HG03521 (cell line): ENCODE results near the gene NHLRC3.
A peak's percentile ranks its signal among the peaks of the same experiment; 100 is the strongest.
"Not testable (repeated sequence)": the region's sequence is repeated elsewhere in the genome, so short reads cannot be mapped to it uniquely, and the experiment has no call there.

Source experiments
- ATAC-seq: cut with Tn5 transposase; IDR thresholded peaks from one replicate; pipeline ENCODE4 v1.9.1; 2021; ENCODE audit warnings: mild to moderate bottlenecking, moderate library complexity; ENCODE audit not compliant: unreplicated experiment

The NHLRC3 gene, protein sequence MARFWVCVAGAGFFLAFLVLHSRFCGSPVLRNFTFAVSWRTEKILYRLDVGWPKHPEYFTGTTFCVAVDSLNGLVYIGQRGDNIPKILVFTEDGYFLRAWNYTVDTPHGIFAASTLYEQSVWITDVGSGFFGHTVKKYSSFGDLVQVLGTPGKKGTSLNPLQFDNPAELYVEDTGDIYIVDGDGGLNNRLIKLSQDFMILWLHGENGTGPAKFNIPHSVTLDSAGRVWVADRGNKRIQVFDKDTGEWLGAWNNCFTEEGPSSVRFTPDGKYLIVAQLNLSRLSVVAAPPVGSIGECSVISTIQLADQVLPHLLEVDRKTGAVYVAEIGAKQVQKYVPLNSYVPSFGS

DNA sequence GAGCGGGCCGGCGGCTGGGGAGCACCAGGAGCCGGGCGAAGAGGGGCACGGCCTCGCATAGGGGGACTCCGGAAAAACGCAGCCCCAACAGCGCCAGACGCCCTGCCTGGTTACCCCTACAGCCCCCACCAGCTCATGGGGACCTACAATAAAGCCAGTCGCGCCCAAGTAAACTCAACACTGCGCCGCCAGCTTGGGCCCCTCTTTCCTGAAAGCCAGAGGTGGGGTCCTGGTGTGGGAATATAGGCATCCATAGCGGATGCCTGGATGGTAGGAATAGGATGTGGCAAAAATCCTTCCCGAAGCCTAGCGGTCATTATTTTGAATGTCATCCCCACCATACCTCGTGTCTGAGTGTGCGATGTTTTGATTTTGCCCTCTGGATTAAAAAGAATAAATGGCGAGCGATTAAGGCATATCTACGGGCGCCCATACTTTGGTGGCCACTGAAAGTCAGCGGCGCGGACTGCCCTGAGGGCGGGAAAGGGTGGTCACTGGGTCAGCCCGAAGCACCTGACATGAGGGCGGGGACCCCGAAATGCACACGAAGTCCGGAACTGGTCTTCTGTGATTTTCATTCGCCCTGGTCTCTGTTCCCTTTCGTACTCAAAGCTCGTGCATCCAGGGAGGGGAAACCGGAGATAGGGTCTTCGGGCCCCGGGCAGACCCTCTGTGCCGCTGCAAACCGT, at the start of gene NHLRC3, which contains the start of gene PROSER1:
NHLRC3 (plus strand) TSS at position 577 of the 689 bp plus-strand sequence. CDS start 184 bp downstream, outside the sequence.
PROSER1 (minus strand) TSS at position 210 of the 689 bp plus-strand sequence. CDS start 847 bp downstream, outside the sequence.
- peak; percentile 66 for ATAC-seq

DNA sequence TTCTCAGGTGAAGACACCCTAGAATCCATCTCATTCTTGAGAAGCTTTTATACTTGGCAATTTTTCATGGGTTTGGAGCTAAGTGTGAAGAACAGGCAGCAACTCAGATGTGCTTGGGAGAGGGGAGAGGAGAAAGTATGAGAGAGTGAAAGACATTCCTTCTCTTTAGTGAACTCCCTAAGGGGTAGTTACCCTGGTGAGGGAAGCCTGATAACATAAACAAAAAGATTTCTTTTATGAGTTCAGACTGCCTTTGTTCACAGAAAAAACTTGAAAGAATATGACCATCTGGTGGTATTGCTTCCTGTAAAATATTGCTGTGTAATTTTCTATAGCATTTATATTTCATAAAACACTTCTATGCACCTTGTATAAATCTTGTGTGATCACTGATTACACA, 47.6 kb upstream of the NHLRC3 start, which contains the start of gene STOML3:
STOML3 (minus strand) TSS at position 139 of the 400 bp plus-strand sequence; CDS start at position 29, 110 bp downstream.
- no peak for ATAC-seq

DNA sequence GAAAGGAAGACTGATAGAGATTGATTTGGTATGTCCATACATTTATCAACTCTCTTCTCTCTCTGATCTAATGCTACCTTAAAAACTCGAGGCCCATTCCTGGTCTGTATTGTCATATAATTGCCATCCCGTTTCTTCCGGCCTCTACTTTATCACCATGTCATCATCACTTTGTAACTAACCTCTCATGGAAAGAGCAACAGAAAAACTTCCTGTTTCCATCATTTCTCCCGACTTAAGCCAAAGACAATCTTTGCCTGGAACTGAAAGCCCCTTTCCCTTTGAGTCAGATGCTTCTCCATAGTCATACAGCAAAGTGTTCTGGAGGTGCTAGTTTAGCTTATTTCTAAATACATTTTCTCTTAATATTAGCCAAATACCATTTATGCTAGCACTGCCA, 44.9 kb upstream of the NHLRC3 start:
- ATAC-seq = no peak

DNA sequence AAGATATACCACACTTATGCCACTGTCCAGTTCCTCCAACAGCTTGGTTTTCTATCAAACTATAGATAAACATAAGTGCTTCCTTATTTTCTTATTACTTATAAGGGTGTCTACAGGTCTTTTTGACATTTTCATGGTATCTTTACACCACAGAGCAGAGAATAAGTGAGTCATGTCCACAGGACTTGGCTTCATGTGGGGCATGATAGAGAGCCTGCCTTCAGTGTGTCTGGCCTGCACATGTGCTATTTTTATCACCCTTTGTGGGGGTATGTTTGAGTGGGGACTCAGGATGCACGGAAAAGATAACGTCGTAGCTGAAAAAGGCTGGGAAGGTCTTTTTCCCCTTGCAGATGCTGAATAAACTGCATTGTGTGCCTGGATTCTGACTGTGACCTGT, 39.5 kb upstream of the NHLRC3 start:
- no peak for ATAC-seq

DNA sequence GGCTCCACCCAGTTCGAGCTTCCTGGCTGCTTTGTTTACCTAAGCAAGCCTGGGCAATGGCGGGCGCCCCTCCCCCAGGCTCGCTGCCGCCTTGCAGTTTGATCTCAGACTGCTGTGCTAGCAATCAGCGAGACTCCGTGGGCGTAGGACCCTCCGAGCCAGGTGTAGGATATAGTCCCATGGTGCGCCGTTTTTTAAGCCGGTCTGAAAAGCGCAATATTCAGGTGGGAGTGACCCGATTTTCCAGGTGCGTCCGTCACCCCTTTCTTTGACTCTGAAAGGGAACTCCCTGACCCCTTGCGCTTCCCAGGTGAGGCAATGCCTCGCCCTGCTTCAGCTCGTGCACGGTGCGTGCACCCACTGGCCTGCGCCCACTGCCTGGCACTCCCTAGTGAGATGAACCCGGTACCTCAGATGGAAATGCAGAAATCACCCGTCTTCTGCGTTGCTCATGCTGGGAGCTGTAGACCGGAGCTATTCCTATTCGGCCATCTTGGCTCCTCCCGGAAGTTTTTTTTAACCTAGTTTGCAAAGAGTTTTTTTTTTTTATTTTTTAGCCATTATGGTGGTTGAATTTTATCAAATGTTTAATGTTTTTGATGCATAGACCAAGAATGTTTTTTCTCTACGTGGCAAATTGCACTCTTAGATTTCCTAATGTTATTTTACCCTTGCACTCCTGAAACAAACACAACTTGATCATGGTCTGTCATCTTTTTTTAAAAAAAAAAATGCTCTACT, 31.7 kb upstream of the NHLRC3 start:
- ATAC-seq = not testable (repeated sequence)

DNA sequence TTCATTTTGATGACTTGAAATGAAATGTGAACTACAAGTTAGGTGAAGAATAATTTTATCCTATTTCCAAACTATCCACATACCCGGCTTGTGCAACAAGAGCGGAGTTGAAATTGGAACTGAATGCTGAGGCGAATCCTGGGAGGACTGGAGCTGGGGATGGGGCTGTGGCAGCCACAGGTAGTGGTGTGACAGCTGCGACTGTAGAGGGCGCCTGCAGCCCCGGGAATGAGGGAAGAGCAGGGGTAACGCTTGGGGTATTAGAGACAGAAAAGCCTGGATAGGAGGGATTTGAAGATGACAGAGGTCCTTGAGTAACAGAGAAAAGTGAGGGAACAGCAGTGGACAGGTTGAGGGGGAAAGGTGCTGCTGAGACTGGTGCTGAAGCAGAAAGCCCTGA, 25.6 kb upstream of the NHLRC3 start:
- no peak for ATAC-seq

DNA sequence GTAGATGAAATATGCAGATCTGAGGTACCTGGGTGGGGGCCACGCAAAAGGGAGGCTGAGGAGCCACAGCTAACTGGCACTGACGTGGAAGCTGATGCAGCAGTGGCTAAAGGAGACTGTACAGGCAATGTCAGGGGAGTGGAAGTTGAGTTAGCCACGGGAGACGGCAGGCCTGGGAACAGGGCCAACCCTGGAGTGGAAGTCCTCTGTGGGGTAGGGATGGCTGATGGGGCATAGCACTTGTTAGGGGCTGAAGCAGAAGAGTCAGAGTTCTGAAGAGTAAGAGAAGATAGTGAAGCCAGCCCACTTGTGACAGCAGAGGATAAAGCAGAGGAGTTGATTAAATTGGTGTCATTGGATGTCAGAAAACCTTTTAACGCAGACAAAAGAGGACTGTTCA, 24.8 kb upstream of the NHLRC3 start:
- ATAC-seq = no peak

DNA sequence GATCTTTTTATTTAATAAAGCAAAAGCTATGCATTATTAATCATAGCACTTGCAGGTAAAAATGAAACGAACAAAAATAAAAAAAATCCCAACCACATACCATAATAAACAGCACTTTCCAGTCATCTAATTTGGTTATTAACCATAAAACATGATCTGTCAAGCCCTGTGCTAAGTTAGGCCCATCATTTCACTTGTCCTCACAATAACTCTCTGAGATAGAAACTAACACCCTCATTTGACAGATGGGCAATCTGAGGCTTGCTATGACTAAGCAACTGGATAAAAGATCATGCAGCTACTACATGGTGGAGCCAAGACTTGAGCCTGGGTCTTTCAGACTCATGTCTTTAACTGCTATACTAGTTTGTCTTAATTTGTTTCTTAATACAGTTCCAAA, 22.2 kb upstream of the NHLRC3 start:
- ATAC-seq = peak; percentile 69

DNA sequence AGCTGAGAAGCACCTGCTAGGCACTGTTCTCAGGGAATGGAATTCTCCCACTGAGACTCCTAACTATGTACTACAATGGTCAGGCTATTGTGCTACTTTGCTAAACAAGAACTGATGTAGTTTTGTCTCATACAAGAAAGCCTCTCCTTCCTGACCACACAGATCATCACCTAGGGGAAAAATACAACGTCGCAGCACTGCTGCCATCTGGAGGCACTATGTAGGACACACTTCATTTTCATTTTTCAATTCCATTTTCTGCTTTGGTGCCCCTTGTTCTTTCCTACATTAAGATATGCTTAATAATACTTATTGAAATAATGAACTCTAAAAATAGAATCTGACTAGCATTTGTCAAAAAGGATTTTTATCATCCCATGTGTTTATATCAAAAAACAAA, 21.5 kb upstream of the NHLRC3 start:
- peak; percentile 74 for ATAC-seq

DNA sequence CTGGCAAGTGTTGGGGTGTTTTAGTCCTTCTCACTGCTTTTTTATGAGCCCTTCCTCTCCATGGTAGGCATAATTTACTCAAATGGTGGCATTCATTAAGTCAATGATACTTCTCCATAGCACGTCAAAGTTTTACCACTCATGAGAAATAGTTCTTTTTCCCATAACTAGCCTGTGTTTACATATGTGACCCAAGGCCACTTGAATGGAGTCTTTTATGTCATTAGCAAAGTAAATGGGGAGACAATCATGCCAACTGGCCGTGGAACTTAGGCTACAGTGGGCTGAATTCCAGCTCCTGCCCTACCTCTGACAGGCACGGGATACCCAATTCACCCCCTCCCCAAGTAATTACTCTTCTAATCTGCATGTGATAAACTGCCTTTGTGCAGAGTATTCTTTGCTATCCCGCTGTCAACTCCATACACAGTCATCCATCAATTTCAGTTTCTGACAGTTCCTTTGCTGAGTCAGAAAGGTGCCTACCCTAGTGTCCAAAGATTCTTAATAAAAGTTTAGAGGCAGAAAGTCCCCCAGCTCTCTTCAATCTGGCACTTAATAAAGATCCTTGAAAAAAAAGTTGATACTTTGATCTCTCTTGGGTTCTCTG, 17.3 kb upstream of the NHLRC3 start:
- no peak for ATAC-seq

DNA sequence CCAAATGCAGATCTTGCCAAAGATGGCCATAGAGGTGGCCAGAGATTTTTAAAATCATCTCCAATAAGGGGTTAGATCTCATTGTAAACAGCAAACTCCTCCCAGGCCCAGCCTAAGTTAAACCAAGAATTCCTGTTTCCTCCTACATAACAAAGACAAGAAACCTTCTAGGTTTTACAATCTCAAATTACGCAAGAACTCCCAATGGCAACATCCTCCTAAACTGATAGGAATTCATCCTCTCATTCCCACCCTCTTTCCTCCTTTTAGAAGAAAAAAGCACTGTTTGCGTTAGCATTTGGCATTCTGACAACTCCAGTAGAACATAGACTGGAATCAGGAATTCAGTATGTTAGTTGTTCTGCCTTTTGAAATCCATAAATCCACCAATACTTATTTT, 14.9 kb upstream of the NHLRC3 start:
- no peak for ATAC-seq

DNA sequence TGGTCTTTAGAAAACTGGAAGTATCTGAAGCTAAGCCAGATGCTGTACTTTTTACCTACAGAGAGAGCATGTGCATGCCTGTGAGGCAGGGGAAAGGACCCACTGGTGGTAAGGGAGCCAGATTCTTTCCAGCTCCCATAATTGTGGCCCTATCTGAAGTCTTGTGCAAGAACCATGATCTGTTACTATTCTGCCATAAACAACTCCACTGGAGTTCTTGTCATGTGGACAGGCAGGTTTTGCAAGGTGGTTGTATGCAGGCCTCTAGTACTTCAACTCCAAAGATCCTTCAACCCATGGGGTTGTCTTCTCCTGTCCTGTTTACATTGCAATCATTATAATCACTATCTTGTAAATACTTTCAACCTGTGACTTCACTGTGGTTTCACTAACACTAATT, 14.5 kb upstream of the NHLRC3 start:
- ATAC-seq = no peak

DNA sequence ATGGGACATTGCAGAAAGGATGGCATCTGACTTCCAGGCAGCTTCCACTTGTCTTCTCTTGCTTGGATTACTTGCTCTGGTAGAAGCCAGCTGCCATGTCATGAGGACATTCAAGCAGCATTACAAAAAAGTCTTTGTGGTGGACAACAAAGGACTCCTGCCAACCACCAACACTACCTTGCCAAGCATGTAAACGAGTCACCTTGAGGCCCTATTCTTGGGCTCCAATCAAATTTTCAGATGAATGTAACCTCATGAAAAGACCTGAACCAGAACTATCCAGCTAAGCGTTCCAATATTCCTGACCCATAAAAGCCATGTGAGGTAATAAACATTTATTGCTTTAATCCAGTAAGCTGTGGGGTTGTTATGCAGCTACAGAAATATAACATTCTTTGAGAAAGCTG, 12.8 kb upstream of the NHLRC3 start:
- ATAC-seq = no peak

DNA sequence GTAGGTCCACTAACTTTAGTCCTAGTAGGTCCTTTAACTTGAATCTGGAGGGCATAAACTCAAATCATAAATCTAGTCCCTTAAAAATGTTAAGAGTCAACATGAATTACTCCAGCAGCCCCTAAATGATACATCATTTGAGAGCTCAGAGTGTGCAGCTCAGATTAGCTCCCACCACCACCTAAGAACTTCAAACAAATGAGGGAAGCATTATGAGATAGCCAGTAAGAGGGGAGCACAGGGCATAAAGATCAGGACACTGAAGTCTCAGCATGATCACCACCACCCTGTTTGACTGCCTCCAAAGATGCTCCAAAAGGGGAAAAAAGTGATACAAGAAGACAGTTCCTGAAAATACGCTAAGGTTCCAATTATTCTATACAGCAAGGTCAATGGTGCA, 6.1 kb upstream of the NHLRC3 start:
- ATAC-seq = no peak

DNA sequence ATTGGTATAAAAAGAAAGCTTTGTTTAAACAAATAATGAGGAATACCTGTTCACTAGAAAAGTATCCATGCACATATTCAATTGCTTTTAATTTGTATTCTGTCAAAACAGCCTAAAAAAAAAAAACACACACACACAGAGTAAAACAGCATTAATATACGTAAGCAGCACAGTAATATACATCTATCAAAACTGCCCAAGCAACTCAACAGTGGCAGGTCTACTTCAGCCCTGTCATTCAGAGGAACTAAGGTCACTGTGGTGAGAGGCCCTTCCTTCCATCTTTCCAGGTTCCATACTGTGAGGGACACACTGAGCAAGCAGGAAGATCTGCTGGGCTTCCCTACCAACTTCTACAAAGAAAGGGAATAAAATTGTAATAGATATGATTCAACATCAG, 4.2 kb upstream of the NHLRC3 start:
- no peak for ATAC-seq

DNA sequence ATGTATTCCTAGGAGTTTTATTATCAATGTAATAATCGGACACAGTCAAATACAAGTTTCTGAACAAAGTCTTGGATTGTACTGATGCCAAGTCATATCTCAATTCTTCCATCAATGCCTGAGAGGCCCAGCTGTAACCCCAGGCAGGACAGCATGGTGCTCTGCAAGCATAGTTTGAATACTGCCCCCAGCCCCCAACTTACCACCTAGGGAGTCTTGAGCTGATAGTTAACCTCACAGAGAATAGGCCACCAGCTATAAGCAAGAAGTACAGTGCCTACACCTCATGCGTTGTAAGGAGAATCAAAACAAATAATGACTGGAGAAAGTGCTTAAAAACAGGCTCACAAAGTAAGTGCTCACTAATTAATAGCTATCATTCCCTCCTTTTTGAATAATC, 3.1 kb upstream of the NHLRC3 start:
- ATAC-seq = no peak

DNA sequence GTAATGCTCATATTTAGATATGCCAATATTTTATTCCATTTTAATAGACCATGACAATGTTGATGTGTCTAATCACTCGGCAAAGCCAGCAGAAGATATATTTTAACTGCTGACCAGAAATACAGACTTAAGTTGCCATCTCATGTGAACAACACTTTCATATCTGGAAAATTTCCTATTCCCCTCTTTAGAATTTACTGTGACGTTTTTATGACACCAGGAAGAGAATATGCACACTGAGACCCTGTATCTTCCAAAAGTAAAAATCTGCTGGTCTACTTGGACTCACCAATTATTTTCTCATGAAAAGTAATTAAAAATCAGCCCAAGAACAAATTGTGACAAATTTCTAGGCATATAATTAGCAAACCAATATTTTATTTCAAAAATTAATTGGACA, 2.5 kb upstream of the NHLRC3 start:
- ATAC-seq = no peak

DNA sequence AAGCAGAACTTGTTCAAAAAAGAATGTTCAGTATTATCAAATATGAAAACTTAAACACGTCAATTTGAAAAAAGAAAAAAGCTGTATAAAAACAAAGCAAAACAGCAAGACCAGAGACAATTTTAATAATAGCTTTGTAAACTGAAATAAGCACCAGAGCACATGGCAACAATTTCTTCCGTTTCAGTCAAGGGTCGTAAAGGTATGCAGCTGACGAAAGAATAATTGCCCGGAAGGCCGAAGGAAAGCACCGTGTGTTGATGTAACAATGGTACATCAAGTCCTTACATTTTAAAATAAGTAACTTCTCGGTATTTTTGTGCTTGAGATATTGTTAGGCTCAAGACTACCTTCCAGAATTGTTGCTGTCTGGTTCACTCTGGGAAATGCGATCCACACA, 2.0 kb upstream of the NHLRC3 start:
- no peak for ATAC-seq

DNA sequence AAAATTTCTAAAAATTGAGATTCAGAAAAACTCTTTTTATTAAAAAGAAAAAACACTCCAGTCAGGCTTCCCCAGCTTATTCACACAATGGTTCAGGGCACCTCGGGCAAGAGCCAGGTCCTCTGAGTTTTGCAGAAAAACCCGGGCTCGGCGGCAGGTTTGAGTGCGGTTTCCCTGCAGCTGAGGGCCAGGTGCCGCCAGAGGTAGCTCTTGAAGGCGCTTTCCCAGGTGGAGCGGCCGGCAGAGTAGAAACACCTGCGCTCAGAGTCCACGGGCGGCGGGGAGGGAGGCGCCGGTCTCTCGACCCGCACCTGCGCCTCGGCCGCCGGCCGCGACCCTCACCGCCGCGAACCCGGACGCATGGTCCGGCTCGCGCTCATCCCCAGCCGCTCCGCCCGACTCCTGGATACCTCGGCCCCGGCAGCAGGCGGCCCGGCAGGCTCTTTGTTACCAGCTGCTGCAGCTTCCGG, 811 bp upstream of the NHLRC3 start:
- peak; percentile 27 for ATAC-seq

DNA sequence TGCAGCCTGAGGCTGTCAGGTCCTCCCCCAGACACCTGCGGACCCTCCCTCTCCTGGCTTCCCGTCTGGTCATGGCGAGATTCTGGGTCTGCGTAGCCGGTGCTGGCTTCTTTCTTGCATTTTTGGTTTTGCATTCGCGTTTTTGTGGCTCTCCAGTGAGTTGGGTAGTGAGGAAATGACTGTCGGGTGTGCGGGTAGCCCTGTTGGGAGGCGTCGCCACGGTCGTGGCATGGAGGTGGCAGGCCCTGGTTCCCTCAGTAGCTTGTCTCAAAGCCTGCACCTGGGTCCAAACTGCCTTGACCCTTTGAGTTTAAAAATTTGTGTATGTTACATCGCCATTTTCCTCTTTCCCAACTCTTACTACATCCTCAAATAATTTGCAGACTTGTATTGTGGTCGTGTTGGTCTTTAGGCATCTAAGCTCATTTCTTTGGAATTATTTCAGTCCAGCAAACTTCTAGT, 344 bp downstream of the NHLRC3 start:
- ATAC-seq = peak; percentile 34

DNA sequence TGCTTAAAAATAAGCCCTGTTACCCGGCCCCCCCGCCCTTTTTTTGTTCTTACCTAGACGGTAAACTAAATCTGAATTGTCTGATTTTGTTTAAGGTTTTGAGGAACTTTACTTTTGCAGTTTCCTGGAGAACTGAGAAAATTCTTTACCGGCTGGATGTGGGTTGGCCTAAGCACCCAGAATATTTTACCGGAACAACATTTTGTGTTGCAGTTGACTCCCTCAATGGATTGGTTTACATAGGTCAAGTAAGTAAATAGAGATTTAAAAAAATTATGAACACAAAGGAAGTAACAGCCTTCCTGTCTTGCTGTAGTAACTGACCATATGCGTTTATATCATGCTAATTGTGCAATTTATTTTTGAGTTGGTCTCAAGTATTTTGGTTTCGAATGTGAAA, 785 bp downstream of the NHLRC3 start:
- no peak for ATAC-seq
